ENCODE measurements around the gene DZIP1. TPM values are rescaled to one million over a fixed set of nuclear protein-coding genes. Genes with fewer than 3 reads are reported as not detected.

Gene DZIP1
- polyA plus RNA-seq, 2 of the 4 experiments (the other 2 are of a cell fraction): 11.5 to 17.1 TPM

DNA sequence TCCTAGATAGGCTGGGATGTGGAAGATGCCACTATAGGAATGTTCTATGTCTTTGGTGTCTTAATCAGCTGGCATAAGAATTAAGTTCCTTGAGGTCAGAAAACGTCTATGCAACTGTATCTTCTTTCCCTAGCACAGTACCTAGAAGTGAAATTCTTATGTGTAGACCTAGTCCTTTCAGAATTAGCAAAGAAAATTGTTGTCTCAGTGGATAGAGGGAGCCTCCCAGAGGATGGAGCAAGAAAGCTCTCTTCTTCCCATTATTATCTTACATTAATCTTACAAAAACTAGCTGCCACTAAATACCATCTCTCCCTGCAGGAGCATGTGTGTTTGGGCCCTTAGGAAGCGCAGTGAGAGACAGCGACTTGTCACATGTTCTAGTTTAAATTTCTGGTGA is 80.4 kb downstream of the DZIP1 start:
- TF ChIP-seq CTCF (IDR thresholded peaks at IDR 0.05): peak; percentile 25; the same call in 2 of the 3 replicates
- TF ChIP-seq JUNB (IDR thresholded peaks at IDR 0.05): no peak
- TF ChIP-seq RAD21 (conservative IDR thresholded peaks at IDR 0.05 in 1 of 2, IDR thresholded peaks at IDR 0.05 in 1 of 2): peak; percentile 46 to 63; a peak in 4 of 5 replicates
- TF ChIP-seq SMC3 (IDR thresholded peaks at IDR 0.05): peak; percentile 25; the same call in 1 of the 3 replicates
- Histone ChIP-seq H3K4me3 (no peak overlapping the region), H3K9me3 (no peaks in the 10 kb centered on the region), H3K4me2 (no peak overlapping the region; the same call in 2 of the 3 replicates), H3K27ac (no peak overlapping the region), H3K4me1 (peaks cover 10% of the 10 kb centered on the region; the same call in 2 of the 3 replicates)
- DNase-seq (ENCODE audit: low read depth in 1 of 2, low spot score in 1 of 2) (peak in 1 of 2 experiments; percentile 20), FAIRE-seq (no peak), ATAC-seq (peak; percentile 71 to 75; a peak in 5 of 6 replicates)
- ChIA-PET POLR2A (no interaction called here), CTCF (interaction anchor here (0.6 to 3.5 kb wide), 11 partner anchors 8 to 160 kb away, joined by 3 to 22 read pairs (median 4); no protein-coding TSS in a partner anchor)
- WGBS (ENCODE audit: missing lambda C conversion rate): 61% methylated on average over 3 of the region's 3 CpGs

DNA sequence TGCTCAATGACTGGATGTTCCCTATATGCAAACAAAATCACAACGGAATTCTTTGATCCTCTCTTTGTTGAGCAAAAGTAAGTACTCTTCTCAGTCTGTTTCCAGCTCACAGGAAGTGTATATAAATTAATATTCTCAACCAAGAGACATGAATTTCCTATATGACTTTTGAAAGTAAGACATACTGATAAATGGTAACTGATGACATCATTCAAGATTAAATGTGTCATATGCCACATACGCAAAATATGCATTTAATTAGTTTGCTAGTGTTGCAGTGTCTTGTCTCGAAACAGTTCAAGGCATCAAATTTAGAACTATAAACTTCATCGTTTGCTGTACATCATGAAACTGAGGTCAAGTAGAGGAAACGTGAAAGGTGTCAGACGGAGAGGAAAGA is 84.1 kb downstream of the DZIP1 start:
- FAIRE-seq (no peak), ATAC-seq (no peak), DNase-seq (ENCODE audit: low read depth in 1 of 2, low spot score in 1 of 2) (no peak)
- 85% methylated on average over 6 of the region's 6 CpGs for WGBS (ENCODE audit: missing lambda C conversion rate)
- Histone ChIP-seq H3K4me3 (no peak overlapping the region), H3K27ac (no peak overlapping the region), H3K4me1 (peaks cover 16% of the 10 kb centered on the region; the same call in 2 of the 3 replicates), H3K4me2 (no peak overlapping the region), H3K9me3 (no peaks in the 10 kb centered on the region)
- POLR2A ChIA-PET: no interaction called here
- TF ChIP-seq HOXB5 (CRISPR knock-in tag; IDR thresholded peaks at IDR 0.05) (no peak), FOXS1 (CRISPR knock-in tag; IDR thresholded peaks at IDR 0.05) (no peak), GATA3 (IDR thresholded peaks at IDR 0.05; ENCODE audit: borderline replicate concordance) (no peak), JUNB (IDR thresholded peaks at IDR 0.05) (no peak), EHF (CRISPR knock-in tag; IDR thresholded peaks at IDR 0.05) (no peak), EP300 (IDR thresholded peaks at IDR 0.05) (no peak), BHLHE40 (IDR thresholded peaks at IDR 0.05; ENCODE audit: low read depth, low read length) (no peak), HDAC2 (IDR thresholded peaks at IDR 0.05) (no peak), EHMT2 (IDR thresholded peaks at IDR 0.05; ENCODE audit: low read depth) (no peak), RAD21 (conservative IDR thresholded peaks at IDR 0.05 in 1 of 2, IDR thresholded peaks at IDR 0.05 in 1 of 2) (no peak), CBX2 (IDR thresholded peaks at IDR 0.05; ENCODE audit: borderline replicate concordance, low read depth) (no peak), TFCP2L1 (CRISPR knock-in tag; IDR thresholded peaks at IDR 0.05) (no peak), FOSB (CRISPR knock-in tag; IDR thresholded peaks at IDR 0.05) (no peak), E2F6 (IDR thresholded peaks at IDR 0.05; ENCODE audit: borderline replicate concordance, low read depth) (no peak), NFE2L2 (conservative IDR thresholded peaks at IDR 0.05; ENCODE audit: low read length) (no peak), MAZ (IDR thresholded peaks at IDR 0.05; ENCODE audit: borderline replicate concordance, low read depth, low read length) (no peak), TP53 (CRISPR knock-in tag; IDR thresholded peaks at IDR 0.05) (no peak)
- TF ChIP-seq, protein P1, sequence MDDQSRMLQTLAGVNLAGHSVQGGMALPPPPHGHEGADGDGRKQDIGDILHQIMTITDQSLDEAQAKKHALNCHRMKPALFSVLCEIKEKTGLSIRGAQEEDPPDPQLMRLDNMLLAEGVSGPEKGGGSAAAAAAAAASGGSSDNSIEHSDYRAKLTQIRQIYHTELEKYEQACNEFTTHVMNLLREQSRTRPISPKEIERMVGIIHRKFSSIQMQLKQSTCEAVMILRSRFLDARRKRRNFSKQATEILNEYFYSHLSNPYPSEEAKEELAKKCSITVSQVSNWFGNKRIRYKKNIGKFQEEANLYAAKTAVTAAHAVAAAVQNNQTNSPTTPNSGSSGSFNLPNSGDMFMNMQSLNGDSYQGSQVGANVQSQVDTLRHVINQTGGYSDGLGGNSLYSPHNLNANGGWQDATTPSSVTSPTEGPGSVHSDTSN (IDR thresholded peaks at IDR 0.05): no peak
- TF ChIP-seq, protein P2, sequence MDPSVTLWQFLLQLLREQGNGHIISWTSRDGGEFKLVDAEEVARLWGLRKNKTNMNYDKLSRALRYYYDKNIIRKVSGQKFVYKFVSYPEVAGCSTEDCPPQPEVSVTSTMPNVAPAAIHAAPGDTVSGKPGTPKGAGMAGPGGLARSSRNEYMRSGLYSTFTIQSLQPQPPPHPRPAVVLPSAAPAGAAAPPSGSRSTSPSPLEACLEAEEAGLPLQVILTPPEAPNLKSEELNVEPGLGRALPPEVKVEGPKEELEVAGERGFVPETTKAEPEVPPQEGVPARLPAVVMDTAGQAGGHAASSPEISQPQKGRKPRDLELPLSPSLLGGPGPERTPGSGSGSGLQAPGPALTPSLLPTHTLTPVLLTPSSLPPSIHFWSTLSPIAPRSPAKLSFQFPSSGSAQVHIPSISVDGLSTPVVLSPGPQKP (IDR thresholded peaks at IDR 0.05; ENCODE audit: low read depth, low read length): no peak
- CTCF ChIA-PET: no interaction called here

Measured in A549 (cell line).